HAP-1 (cell line): ENCODE measurements around the gene TMEM30A.

Experiments
- DNase-seq, 2 experiments: peaks; one replicate each; pipeline ENCODE4 v3.0.0-alpha.2; 2016 to 2020; ENCODE audit warnings: low spot score in 2 of 2
- H3K27me3 ChIP-seq: fragments of 250-450 bp; sonication (Bioruptor Pico); 2 replicates; pipeline ENCODE4 v1.5.1; 2020; ENCODE audit warnings: low read depth, mild to moderate bottlenecking, moderate library complexity
- H3K36me3 ChIP-seq: fragments of 250-450 bp; sonication (Bioruptor Pico); replicated peaks from 2 replicates; pipeline ENCODE4 v1.5.1; 2020; ENCODE audit warnings: mild to moderate bottlenecking
- H3K4me1 ChIP-seq: fragments of 250-450 bp; sonication (Bioruptor Pico); 2 replicates; pipeline ENCODE4 v1.5.1; 2020; ENCODE audit warnings: mild to moderate bottlenecking
- H3K4me3 ChIP-seq: fragments of 250-450 bp; sonication (Bioruptor Pico); 2 replicates; pipeline ENCODE4 v1.5.1; 2020; ENCODE audit warnings: mild to moderate bottlenecking, moderate library complexity
- H3K9me3 ChIP-seq: fragments of 250-450 bp; sonication (Bioruptor Pico); 2 replicates; pipeline ENCODE4 v1.5.1; 2020; ENCODE audit warnings: mild to moderate bottlenecking, moderate library complexity
- in situ Hi-C: fragments of 300-500 bp; cut with MboI; formaldehyde crosslinking; loops from 3 replicates; pipeline ENCODE4 v1.14.3; 2020; ENCODE audit warnings: low sequenced_read_pairs, inconsistent platforms, mixed read lengths

The TMEM30A gene

GRCh38 chr6:75284632-75285282, at the start of gene TMEM30A:
TMEM30A (minus strand) TSS chr6:75284792; CDS start chr6:75284638, 154 bp downstream.
- H3K27me3 ChIP-seq, result no peaks in the 10 kb centered on the region
- peak within 1 kb of the TSS; percentile 83 for H3K4me3 ChIP-seq
- peak; percentile 97 to 99 for DNase-seq
- no peaks in the 10 kb centered on the region for H3K9me3 ChIP-seq
- H3K36me3 ChIP-seq, result no peaks in the 10 kb centered on the region
- H3K4me1 ChIP-seq, result peaks cover 47% of the 10 kb centered on the region
- in situ Hi-C loops, result no loop called here

GRCh38 chr6:75333676-75334200, 49.1 kb upstream of the TMEM30A start:
- in situ Hi-C loops, result no loop called here
- Histone ChIP-seq H3K36me3 (no peaks in the 10 kb centered on the region), H3K4me3 (peak overlapping the region; percentile 12), H3K27me3 (no peaks in the 10 kb centered on the region), H3K9me3 (no peaks in the 10 kb centered on the region), H3K4me1 (peaks cover 37% of the 10 kb centered on the region)
- DNase-seq, result peak in 1 of 2 experiments; percentile 29

DNA sequence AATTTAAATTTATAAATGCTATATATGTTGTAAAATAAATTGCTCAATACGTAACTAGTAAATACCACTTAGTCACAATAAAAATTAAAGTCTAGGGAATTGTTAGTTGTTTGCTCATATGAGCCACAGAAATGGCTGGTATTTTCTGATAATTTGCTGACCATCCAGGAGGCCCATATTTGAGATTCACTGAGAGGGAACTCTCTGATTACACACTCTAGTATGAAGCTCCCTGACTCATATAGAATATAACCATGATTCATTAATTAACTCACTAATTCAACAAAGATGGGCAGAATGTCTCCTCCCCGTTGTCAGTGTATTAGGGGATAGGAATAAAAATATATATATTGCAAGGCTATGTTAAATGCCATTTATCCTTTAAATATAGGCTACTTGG, 46.6 kb upstream of the TMEM30A start:
- H3K36me3 ChIP-seq, result no peaks in the 10 kb centered on the region
- H3K4me3 ChIP-seq, result no peak overlapping the region
- in situ Hi-C loops, result no loop called here
- no peaks in the 10 kb centered on the region for H3K9me3 ChIP-seq
- no peak for DNase-seq
- H3K4me1 ChIP-seq, result peaks cover 42% of the 10 kb centered on the region
- no peaks in the 10 kb centered on the region; the same call in 1 of the 2 replicates for H3K27me3 ChIP-seq

GRCh38 chr6:75329703-75330102, 45.1 kb upstream of the TMEM30A start:
- H3K27me3 ChIP-seq, result no peaks in the 10 kb centered on the region; the same call in 1 of the 2 replicates
- DNase-seq, result no peak
- no peaks in the 10 kb centered on the region for H3K9me3 ChIP-seq
- in situ Hi-C loops, result no loop called here
- peaks cover 31% of the 10 kb centered on the region for H3K4me1 ChIP-seq
- no peaks in the 10 kb centered on the region for H3K36me3 ChIP-seq
- H3K4me3 ChIP-seq, result no peak overlapping the region

DNA sequence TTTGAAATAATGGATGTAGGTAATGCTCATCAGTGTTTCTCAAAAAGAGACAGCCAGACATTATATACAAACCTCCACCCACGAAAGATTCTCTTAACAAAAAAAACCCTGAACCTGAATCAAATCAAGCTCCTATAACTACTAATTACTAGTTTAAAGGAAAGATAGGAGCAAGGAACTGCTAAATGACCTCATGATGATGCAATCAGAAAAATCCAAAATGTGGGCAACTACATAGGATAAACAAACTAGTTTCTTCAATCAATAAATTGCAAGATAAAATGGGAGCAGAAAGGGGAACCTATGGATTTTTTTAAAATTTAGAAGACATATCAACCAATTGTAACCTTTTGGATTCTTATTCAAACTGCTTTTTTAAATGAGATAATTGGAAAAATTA, 43.2 kb upstream of the TMEM30A start:
- no peak for DNase-seq
- H3K4me1 ChIP-seq, result peaks cover 13% of the 10 kb centered on the region
- H3K36me3 ChIP-seq, result no peaks in the 10 kb centered on the region

DNA sequence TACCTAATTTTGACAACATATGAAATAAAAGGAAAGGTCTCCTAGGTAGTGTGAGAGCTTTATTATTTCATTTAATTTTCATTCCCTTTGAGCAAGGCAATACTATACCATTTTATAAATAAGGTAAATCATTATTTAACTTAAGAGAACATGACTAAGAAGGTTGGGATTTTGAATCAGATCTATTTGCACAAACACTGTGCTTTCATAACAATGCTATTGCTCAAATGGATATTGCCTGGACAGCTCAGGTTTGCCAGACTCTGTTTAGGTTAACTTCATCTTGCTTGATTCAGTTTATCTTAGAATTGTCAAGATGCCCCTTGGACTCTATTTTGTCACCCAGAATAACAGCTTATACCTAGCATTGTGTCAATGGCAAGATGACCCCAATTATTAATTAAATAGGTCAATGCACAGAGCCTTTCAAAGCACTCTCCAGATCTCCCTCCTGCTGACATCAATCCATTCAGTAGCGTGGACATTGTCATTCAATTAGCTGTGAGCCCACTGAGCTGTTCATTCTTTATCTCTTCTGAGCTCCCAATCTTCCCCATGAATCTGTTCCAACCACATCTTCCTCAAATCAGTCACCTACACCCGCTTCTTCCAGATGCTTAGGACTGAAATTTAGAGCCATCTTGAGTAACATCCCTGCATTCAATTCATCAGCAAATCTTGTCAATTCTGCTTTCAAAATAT, 42.1 kb upstream of the TMEM30A start:
- in situ Hi-C loops, result no loop called here
- H3K9me3 ChIP-seq, result no peaks in the 10 kb centered on the region
- no peak overlapping the region for H3K4me3 ChIP-seq
- no peaks in the 10 kb centered on the region for H3K36me3 ChIP-seq
- DNase-seq, result no peak
- peaks cover 5% of the 10 kb centered on the region; the same call in 1 of the 2 replicates for H3K4me1 ChIP-seq
- no peaks in the 10 kb centered on the region; the same call in 1 of the 2 replicates for H3K27me3 ChIP-seq

More for the DNA sequence above, 43.2 kb upstream of the TMEM30A start:
- H3K4me3 ChIP-seq, result no peak overlapping the region
- no peaks in the 10 kb centered on the region; the same call in 1 of the 2 replicates for H3K27me3 ChIP-seq
- in situ Hi-C loops, result no loop called here
- no peaks in the 10 kb centered on the region for H3K9me3 ChIP-seq

DNA sequence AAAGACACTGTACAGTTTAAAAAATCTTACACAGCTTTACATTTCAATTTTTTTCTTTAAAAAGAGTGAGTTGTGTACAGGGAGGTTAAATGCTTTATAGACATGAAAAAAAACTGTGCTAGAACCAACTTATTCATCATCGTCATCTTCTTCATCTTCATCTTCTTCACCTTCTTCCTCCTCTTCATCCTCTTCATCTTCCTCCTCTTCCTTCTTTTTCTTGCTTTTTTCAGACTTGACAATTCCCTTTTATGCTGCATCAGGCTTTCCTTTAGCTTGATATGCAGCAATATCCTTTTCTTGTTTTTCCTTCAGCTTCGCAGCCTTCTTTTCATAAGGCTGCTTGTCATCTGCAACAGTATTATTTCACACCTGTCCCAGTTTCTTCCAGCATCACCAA, 34.3 kb upstream of the TMEM30A start:
- Histone ChIP-seq H3K9me3 (no peaks in the 10 kb centered on the region), H3K27me3 (no peaks in the 10 kb centered on the region; the same call in 1 of the 2 replicates), H3K4me3 (no peak overlapping the region), H3K36me3 (no peaks in the 10 kb centered on the region), H3K4me1 (no peaks in the 10 kb centered on the region)
- DNase-seq, result no peak
- in situ Hi-C loops, result no loop called here

GRCh38 chr6:75317503-75318206, 33.1 kb upstream of the TMEM30A start:
- no peak overlapping the region for H3K4me3 ChIP-seq
- H3K9me3 ChIP-seq, result no peaks in the 10 kb centered on the region
- no peaks in the 10 kb centered on the region; the same call in 1 of the 2 replicates for H3K27me3 ChIP-seq
- H3K4me1 ChIP-seq, result no peaks in the 10 kb centered on the region
- in situ Hi-C loops, result no loop called here
- DNase-seq, result no peak
- H3K36me3 ChIP-seq, result no peaks in the 10 kb centered on the region

DNA sequence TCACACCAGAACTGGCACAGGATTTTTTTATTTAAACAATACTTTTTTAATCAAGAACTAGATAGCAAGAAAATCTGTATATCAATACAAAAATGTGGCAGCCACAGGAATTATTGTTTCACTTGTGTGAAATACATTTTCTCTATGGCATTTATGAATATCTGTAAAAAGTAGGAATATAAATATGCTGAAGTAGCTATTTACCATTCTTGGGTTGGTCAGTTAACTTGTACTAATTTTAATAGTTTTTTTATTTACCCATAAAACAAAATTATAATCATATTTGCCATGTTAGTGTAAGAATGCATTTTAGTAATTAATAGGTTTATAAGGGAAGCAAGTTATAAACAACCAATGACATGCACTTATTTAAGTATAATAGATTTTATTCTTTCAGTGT, 31.4 kb upstream of the TMEM30A start:
- Histone ChIP-seq H3K4me3 (no peak overlapping the region), H3K27me3 (no peaks in the 10 kb centered on the region; the same call in 1 of the 2 replicates), H3K36me3 (no peaks in the 10 kb centered on the region), H3K9me3 (no peaks in the 10 kb centered on the region), H3K4me1 (no peaks in the 10 kb centered on the region)
- in situ Hi-C loops, result no loop called here
- no peak for DNase-seq

- Histone ChIP-seq H3K9me3 (no peaks in the 10 kb centered on the region), H3K27me3 (no peaks in the 10 kb centered on the region), H3K4me1 (no peaks in the 10 kb centered on the region), H3K4me3 (no peak overlapping the region), H3K36me3 (no peaks in the 10 kb centered on the region)
- in situ Hi-C loops, result no loop called here
- DNase-seq, result no peak
These were observed 23.8 kb upstream of the TMEM30A start for GRCh38 chr6:75308250-75308988.

DNA sequence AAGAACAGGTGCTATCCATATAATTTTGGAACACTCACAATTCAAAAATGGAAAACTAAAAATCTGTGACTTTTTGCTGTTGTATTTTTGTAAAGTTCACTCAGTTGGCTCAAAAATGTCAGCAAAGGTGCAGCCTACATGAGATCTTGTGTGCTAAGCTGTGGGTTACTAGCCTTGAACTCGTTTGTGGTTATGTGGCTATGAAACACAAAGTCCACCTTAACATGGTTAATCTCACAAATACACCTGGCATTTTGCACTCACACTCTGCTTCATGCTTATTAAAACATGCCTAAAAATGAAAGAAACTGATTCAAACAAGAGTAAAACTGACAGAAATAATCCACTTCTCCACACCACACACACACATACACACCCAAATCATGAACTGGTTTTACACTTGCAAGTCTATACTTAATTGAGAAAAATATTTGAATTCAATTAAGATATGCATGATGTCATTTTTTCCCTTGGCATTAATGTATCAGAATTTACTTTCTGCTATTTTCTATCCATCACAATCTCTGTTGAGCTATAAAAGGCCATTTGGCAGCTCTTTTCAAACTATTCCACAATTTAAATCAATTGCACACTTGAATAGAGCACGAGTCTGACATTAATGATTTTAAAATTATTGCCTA, 22.9 kb upstream of the TMEM30A start:
- H3K9me3 ChIP-seq, result no peaks in the 10 kb centered on the region
- DNase-seq, result no peak
- no peaks in the 10 kb centered on the region for H3K27me3 ChIP-seq
- no peaks in the 10 kb centered on the region for H3K4me1 ChIP-seq
- no peak overlapping the region for H3K4me3 ChIP-seq
- no peaks in the 10 kb centered on the region for H3K36me3 ChIP-seq
- in situ Hi-C loops, result no loop called here

DNA sequence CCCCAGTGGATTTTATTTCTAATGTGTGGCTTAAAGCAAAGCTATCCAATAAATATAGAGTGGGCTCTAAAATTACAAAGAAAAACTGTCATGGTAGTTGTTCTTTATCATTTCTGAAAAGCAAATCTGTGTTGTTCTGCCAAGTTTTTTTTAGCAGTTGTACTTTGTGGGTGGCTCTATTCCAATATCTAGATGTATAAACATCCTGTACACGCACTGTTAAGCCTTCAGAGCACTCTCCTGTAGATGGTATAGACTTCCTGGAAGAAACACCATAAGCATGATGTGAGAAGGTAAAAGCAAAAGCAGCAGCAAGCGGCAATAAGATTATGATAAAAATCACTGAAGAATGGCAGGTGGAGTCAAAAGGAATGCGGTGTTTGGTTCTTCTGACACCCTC, 21.5 kb upstream of the TMEM30A start:
- H3K36me3 ChIP-seq, result no peaks in the 10 kb centered on the region
- H3K9me3 ChIP-seq, result no peaks in the 10 kb centered on the region
- H3K27me3 ChIP-seq, result no peaks in the 10 kb centered on the region
- in situ Hi-C loops, result no loop called here
- no peaks in the 10 kb centered on the region for H3K4me1 ChIP-seq
- no peak for DNase-seq
- no peak overlapping the region for H3K4me3 ChIP-seq

- no peak for DNase-seq
- in situ Hi-C loops, result no loop called here
- no peaks in the 10 kb centered on the region for H3K36me3 ChIP-seq
- no peaks in the 10 kb centered on the region for H3K27me3 ChIP-seq
- no peak overlapping the region for H3K4me3 ChIP-seq
- H3K4me1 ChIP-seq, result no peaks in the 10 kb centered on the region
- H3K9me3 ChIP-seq, result no peaks in the 10 kb centered on the region
These were observed 21.0 kb upstream of the TMEM30A start for GRCh38 chr6:75305573-75305972.
